Inflammatory macrophage (primary cell): Measurements from ENCODE around the gene CST9.

Experiments
- DNase-seq, 2 donors: peaks; one replicate each; pipeline ENCODE4 v3.0.0-alpha.2; 2020 to 2022
- total RNA-seq, 18 experiments: gene quantifications; one replicate each; lab custom pipeline; 2026; ENCODE audit warnings: mixed read lengths in 6 of 18, inconsistent platforms in 2 of 18; lab: John Stamatoyannopoulos, UW

CST9 gene
- 0 to 0.10 (median 0) reads per million in 18 experiments for total RNA-seq

GRCh38 chr20:23605867-23606651 is at the start of gene CST9:
CST9 (minus strand) TSS chr20:23605917; CDS start chr20:23605864, 53 bp downstream.
- no peak for DNase-seq

- peak; percentile 27 to 50 for DNase-seq
These were observed 49.0 kb upstream of the CST9 start for GRCh38 chr20:23654717-23655116.

GRCh38 chr20:23654000-23654399 is 48.3 kb upstream of the CST9 start:
- no peak for DNase-seq

DNA sequence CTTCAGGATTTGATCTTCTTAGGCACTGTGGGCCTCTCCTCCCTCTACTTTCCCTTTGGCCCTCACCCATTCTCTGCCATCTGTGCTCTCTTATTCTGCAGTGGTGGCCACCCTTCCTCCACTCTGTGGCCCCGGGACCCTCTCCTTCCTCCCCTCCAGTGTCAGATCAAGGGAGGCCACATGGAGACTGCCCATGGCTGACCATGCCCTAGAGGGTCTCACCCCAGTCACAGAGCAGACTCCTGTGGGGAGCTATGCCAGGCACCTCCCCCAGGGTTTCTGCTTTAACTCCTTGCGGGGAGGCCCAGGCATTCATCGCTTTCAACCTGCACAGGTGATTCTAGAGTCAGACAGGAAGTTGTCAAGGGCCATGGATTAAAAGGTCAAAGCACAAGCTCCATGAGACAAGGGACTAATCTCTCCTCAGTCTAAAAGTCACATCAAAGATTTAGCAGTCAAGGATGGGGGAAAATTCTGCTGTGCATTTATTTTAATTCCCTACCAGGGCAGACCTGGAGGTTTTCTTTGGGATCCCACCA is 47.8 kb upstream of the CST9 start:
- no peak for DNase-seq

DNA sequence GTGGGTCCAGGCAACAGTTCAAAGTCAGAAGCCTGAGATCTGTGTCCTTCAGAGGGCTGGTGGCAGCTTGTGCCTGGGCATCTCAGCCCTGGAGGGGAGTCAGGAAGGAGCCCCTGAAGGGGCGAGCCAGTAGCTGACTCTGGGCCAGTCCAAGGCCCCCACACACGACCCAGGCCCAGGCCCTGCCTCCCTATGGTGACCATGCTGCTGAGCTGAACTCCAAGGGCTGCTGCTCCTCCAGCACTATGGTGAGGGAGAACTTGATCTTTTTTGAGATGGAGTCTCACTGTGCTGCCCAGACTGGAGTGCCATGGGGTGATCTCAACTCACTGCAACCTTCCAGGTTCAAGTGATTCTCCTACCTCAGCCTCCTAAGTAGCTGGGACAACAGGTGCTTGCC is 47.2 kb upstream of the CST9 start:
- no peak for DNase-seq

GRCh38 chr20:23652371-23652770 is 46.7 kb upstream of the CST9 start:
- DNase-seq: no peak

DNA sequence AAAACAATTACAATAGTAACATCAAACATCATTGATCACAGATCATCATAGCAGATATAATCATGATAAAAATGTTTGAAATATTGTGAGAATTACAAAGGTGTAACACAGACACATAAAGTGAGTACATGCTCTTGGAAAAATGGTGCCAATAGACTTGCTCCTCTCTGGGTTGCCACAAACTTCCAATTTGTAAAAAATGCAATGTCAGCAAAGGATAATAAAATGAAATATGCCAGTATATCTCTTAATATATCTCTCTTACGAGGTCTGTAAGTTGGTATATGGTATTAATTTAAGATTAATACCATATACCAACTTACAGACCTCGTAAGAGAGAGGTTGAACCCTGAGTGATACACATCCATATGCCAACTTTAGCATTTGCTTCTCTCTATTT is 45.4 kb upstream of the CST9 start:
- DNase-seq: no peak

GRCh38 chr20:23649830-23650417 is 44.2 kb upstream of the CST9 start:
- no peak for DNase-seq

DNA sequence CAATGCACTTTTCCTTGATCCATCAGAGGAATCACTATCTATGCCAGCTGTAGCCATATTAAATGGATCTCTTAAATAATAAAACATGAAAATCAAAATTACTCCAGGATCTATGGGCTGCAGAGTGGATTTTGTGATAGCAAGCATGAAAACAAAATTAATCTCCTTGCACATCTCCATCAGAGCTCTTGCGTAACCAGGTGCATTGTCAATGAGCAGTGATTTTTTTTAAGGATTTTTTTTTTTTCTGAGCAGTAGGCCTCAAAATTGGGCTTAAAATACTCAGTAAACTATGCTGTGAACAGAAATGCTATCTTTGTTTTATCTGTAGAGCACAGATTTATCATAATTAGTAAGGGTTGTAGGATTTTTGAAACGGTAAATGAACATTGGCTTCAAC is 43.5 kb upstream of the CST9 start:
- DNase-seq: no peak

DNA sequence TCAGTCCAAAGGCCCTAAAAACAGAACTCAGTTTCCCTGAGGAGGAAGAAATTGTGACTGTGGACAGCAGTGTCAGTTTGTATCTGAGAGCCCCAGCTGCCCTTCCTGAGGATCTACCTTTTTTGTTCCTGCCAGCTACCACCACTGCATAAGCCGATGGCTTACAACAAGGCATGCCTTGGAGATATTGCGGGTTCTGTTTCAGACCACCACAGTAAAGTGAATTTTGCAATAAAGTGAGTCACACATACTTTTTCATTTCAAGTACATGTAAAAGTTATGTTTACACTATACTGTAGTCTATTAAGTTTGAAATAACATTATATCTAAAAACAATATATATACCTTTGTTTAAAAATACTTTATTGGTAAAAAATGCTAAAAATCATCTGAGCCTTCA is 41.6 kb upstream of the CST9 start:
- DNase-seq: no peak

DNA sequence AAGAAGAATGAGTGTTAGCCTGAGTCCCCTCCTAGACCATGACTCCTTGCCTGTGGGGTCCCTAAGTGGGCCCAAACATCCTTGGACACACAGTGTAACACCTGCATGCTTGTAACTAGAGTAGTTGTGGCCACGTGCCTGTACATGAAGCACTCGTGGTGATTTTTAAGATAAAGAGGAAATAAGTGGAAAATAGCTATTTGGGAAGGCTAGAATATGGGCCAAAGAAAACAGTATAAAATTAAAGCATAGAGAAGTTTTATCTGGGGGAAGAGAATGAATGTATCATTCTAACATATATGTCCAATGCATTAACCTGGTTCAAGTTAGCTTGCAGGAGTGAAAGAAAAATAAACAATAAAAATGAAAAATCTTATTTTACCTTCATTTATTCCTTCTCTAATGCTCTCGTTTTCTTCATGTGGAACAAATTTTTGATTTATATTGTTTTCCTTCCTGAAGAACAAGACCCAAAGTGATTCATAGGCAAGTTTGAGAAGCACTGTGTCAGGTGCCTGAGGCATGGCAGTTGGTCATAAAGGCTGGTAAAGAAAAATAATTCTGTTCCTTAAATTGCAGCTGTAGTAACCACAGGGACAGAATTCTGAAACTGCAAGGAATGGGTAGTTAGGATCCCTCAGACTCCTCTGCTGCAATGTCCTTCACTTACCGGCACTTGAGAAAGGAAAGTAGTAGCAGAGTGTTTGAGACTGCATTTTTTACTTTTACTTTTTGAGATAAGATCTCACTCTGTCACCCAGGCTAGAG is 40.6 kb upstream of the CST9 start:
- peak; percentile 65 to 80 for DNase-seq

GRCh38 chr20:23645575-23645974 is 39.9 kb upstream of the CST9 start:
- DNase-seq: no peak

DNA sequence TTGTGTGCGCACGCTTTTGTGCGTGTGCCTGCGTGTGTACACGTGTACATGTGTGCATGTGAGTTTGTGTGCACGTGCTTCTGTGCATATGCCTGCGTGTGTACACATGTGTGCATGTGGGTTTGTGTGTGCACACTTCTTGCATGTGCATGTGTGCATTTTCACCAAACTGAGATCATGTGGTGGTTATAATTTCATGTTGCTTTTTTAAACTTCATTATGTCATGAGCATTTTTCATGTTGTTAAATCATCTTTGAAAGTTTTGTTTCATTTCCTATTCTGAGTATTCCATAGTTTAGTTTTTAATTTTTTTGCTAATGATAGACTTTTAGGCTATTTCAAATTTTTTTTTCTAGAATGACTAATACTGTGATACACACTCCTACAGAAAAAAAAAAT is 38.4 kb upstream of the CST9 start:
- peak in 1 of 2 donors; percentile 27 for DNase-seq

DNA sequence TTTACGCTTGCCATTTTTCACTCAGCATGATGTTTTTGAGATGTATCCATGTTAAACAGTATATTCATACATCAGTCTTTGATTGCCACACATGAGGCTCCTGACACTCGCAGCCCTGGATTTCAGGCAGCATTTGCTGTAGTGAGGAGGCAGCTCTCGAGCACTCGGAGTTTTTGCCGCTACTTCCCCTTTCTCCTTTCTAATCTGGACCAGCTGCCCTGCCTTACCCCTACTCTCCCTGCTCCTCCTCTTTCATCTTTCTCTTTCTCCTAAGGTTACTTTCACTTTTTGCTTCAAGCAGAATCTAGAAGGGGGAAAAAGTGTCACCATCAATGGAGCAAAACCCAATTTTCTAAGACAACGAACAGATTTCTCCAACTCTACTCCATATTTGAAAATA is 37.9 kb upstream of the CST9 start:
- DNase-seq: peak; percentile 68 to 78

- DNase-seq: peak; percentile 79
These were observed 36.4 kb upstream of the CST9 start for GRCh38 chr20:23641936-23642751.

DNA sequence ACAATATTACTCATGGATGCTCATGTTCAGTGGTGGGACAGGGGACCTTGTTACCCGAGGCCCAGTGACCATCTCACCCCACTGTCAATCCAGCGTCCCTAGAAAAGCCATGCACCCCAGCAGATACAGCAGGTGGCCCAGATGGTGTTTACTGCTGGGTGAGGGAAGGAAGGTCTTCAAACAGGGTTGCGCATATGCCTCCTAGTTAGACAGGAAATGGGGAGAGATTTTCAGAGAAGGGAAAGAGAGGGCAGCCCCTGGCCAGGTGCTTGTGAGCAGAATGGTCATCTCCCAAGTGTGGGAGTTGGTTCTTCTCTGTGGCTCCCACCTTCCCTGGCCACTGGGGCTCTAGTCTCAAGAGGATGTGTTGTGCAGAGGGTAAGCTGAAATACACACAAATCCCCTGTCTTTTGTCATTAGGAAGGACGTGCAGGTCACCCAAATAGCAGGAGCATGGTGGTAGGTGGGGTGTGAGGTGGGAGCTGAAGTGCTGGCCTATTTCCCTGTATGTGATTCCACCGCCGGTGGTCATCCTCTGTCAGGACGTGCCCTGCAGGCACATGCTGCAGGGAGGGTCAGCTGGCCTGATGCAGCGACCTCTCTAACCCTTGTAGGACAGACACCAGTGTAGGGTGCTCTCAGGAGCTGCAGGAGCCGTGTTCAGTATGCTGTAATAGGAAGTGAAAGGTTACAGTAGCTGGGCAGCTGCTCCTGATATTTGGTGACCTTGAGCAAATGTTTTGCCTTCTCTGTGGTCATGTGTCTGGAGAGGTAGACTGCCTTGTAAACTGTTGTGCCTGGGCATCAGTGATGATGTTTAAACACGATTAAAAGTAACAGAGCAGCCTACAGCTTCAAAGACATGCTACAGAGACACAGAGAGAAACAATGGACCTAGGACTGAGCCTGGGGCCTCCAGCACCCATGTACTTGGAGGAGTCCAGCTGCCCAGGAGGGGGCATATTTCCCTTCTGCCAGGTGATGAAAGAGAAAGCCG is 35.3 kb upstream of the CST9 start:
- no peak for DNase-seq

DNA sequence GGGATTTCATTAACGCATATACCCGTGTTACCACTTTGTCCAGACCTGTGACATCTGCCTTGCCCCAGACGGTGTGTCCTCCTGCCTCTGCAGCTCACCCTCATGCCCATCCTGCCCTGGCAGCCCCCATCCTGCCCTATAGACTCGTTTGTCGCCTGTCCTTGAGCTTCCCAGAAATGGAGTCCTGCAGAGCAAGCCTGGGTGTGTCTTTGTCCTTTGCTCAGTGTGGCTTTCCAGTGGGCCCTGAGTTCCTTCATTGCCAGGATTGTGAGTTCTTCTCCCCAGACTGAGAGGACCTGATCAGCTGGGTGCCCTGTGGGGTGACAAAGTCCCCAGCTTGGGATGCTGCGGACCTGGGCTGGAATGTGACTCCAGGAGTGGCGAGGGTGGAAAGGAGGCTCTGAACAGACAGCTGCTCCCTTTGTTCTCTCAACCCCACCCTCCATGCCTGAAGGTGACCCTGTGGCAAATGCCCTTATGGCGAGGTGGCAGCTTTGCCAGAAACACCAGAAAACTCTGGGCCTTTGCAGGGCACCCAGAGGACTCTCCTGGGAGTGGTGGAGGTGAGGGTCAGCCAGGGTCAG is 34.4 kb upstream of the CST9 start:
- no peak for DNase-seq

DNA sequence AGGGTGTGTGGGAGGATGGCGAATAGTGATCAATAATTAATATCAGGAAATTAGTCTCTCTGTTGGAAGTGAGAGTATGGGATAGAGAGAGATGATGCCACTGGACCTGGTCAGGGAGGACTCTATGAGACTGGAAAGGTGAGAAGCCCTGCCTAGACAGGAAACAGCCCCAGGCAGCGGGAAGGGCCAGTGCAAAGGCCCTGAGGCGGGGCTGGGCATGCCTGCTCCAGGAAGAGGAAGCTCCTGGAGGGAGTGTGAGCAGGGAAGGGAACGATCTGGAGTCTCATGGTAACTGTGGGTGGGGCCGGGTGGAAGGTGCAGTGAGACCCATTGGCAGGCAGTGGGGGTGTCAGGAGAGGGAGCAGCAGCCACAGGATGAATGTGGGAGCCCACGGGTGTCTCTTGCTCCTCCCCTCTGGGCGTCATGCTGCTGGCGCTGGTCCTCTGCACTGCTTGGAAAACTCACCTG is 33.8 kb upstream of the CST9 start:
- peak; percentile 27 to 44 for DNase-seq

GRCh38 chr20:23638309-23638708 is 32.6 kb upstream of the CST9 start:
- no peak for DNase-seq
